DND-41 (cell line): ENCODE data around the gene SLCO2A1.

Experiments used
- ATAC-seq: fragments of 200-7000 bp; cut with Tn5 transposase; 3 replicates; pipeline ENCODE4 v1.9.1; 2021; ENCODE audit warnings: low read depth; ENCODE audit not compliant: insufficient read depth
- DNase-seq: peaks from one replicate; pipeline ENCODE4 v3.0.0-alpha.2; 2020
- H2AFZ ChIP-seq: 2 replicates; pipeline ENCODE4 v1.6.0; 2012; ENCODE audit warnings: low read depth, low read length
- H3K27ac ChIP-seq: 2 replicates; pipeline ENCODE4 v1.5.1; 2012; ENCODE audit warnings: low read length, inconsistent platforms
- H3K27me3 ChIP-seq: fragments of 200-600 bp; sonication (generic); 2 replicates; pipeline ENCODE4 v1.6.0; 2012; ENCODE audit warnings: low read length, mild to moderate bottlenecking, inconsistent platforms; ENCODE audit not compliant: insufficient read depth, poor library complexity
- H3K36me3 ChIP-seq: 2 replicates; pipeline ENCODE4 v1.5.1; 2012; ENCODE audit warnings: low read length, inconsistent platforms; ENCODE audit not compliant: insufficient read depth
- H3K4me1 ChIP-seq: 2 replicates; pipeline ENCODE4 v1.5.1; 2012; ENCODE audit warnings: mild to moderate bottlenecking, low read length; ENCODE audit not compliant: insufficient read depth
- H3K4me2 ChIP-seq: 2 replicates; pipeline ENCODE4 v1.6.0; 2012; ENCODE audit warnings: mild to moderate bottlenecking, moderate library complexity, low read length, inconsistent platforms; ENCODE audit not compliant: insufficient read depth
- H3K4me3 ChIP-seq, 2 experiments: fragments of 200-600 bp in 1 of 2; shearing (Covaris generic) in 1 of 2; 2 replicates each; pipeline ENCODE4 v1.5.1; 2012 to 2016; ENCODE audit warnings: inconsistent platforms in 2 of 2, low read length in 2 of 2, mild to moderate bottlenecking in 2 of 2, low read depth in 1 of 2, moderate library complexity in 1 of 2
- H3K79me2 ChIP-seq: 2 replicates; pipeline ENCODE4 v1.6.0; 2012; ENCODE audit warnings: low read length, inconsistent platforms; ENCODE audit not compliant: insufficient read depth
- H3K9ac ChIP-seq: 2 replicates; pipeline ENCODE4 v1.6.0; 2012; ENCODE audit warnings: low read depth, mild to moderate bottlenecking, inconsistent platforms, low read length, moderate library complexity
- H3K9me3 ChIP-seq: 2 replicates; pipeline ENCODE4 v1.5.1; 2012; ENCODE audit warnings: low read length, moderate library complexity, mild to moderate bottlenecking, inconsistent platforms; ENCODE audit not compliant: insufficient read depth, severe bottlenecking
- H4K20me1 ChIP-seq: 2 replicates; pipeline ENCODE4 v1.6.0; 2012; ENCODE audit warnings: low read length; ENCODE audit not compliant: insufficient read depth
- EZH2 ChIP-seq: IDR thresholded peaks from 3 replicates; pipeline ENCODE4 v1.6.1; 2012; ENCODE audit warnings: borderline replicate concordance, low read depth, mild to moderate bottlenecking, moderate library complexity, low read length, inconsistent platforms; ENCODE audit not compliant: severe bottlenecking
- TF ChIP-seq, protein P1 (sequence below): IDR thresholded peaks from 2 replicates; pipeline ENCODE4 v1.5.1; 2012; ENCODE audit warnings: borderline replicate concordance, low read length, moderate library complexity, mild to moderate bottlenecking; ENCODE audit not compliant: poor library complexity, severe bottlenecking; ENCODE audit errors: extremely low read depth

Gene SLCO2A1

DNA sequence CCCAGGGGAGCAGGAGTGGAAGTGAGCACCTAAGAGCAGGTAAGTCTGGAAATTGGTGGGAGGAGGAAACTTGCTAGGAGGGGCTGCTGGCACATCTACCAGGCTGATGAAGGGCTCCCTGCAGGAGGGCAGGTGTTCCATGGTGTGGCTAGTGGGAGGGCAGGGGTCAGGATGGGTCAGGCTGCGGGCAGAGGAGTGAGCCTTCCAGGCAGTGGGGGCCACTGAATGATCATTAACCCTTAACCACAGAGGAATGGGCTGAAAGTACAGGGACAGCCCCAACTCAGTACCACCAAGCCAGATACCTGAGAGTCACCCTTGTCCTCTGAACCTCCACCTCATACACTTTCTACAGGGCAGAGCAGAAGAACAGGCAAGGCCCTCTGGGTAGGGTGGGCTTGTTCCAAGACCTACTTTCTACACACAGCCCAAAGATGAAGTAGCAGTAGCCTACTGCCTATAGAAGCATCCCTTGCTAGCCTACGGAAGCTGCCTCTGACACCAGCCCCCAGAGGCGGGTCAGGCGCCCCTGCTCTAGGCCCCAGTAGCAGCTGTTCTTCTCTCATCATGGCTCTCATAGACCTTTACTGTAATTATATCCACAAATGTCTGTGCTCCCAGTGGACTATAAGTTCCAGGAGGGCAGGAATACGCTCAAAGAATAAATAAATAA, 138.6 kb downstream of the SLCO2A1 start:
- Histone ChIP-seq H3K36me3 (no peaks in the 10 kb centered on the region), H3K9ac (no peak overlapping the region), H4K20me1 (no peaks in the 10 kb centered on the region), H3K4me2 (no peak overlapping the region), H2AFZ (no peak overlapping the region), H3K9me3 (no peaks in the 10 kb centered on the region), H3K27ac (no peak overlapping the region), H3K27me3 (no peaks in the 10 kb centered on the region), H3K4me1 (no peaks in the 10 kb centered on the region), H3K79me2 (no peaks in the 10 kb centered on the region), H3K4me3 (no peak overlapping the region)
- TF ChIP-seq, protein P1, sequence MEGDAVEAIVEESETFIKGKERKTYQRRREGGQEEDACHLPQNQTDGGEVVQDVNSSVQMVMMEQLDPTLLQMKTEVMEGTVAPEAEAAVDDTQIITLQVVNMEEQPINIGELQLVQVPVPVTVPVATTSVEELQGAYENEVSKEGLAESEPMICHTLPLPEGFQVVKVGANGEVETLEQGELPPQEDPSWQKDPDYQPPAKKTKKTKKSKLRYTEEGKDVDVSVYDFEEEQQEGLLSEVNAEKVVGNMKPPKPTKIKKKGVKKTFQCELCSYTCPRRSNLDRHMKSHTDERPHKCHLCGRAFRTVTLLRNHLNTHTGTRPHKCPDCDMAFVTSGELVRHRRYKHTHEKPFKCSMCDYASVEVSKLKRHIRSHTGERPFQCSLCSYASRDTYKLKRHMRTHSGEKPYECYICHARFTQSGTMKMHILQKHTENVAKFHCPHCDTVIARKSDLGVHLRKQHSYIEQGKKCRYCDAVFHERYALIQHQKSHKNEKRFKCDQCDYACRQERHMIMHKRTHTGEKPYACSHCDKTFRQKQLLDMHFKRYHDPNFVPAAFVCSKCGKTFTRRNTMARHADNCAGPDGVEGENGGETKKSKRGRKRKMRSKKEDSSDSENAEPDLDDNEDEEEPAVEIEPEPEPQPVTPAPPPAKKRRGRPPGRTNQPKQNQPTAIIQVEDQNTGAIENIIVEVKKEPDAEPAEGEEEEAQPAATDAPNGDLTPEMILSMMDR, result no peak
- no peak for TF ChIP-seq EZH2
- ATAC-seq (no peak), DNase-seq (no peak)

DNA sequence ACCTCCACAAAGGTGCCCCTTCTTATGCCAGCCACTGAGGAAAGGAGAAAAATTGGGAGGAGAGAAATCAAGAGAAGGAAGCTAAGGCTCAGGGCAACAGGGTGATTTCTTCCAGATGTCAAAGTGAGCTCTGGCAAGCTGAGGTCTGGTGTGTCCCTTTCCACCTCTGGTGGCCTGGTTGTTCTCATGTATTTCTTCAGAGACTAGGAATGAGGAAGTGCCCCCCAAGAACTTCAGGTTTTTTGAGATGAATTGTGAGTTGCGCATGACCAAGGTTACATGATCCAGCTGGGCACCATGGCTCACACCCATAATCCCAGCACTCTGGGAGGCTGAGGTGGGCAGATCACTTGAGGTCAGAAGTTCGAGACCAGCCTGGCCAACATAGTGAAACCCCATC, 139.7 kb downstream of the SLCO2A1 start:
- no peak overlapping the region for H2AFZ ChIP-seq
- H3K4me3 ChIP-seq, result no peak overlapping the region
- DNase-seq, result no peak
- H3K79me2 ChIP-seq, result no peaks in the 10 kb centered on the region
- no peaks in the 10 kb centered on the region for H3K27me3 ChIP-seq
- no peak overlapping the region for H3K27ac ChIP-seq
- no peaks in the 10 kb centered on the region for H3K36me3 ChIP-seq
- ATAC-seq, result no peak
- H3K4me1 ChIP-seq, result no peaks in the 10 kb centered on the region
- H3K4me2 ChIP-seq, result no peak overlapping the region
- H4K20me1 ChIP-seq, result no peaks in the 10 kb centered on the region
- no peak overlapping the region for H3K9ac ChIP-seq
- H3K9me3 ChIP-seq, result no peaks in the 10 kb centered on the region
- TF ChIP-seq, protein P1, result no peak
- TF ChIP-seq EZH2, result no peak

DNA sequence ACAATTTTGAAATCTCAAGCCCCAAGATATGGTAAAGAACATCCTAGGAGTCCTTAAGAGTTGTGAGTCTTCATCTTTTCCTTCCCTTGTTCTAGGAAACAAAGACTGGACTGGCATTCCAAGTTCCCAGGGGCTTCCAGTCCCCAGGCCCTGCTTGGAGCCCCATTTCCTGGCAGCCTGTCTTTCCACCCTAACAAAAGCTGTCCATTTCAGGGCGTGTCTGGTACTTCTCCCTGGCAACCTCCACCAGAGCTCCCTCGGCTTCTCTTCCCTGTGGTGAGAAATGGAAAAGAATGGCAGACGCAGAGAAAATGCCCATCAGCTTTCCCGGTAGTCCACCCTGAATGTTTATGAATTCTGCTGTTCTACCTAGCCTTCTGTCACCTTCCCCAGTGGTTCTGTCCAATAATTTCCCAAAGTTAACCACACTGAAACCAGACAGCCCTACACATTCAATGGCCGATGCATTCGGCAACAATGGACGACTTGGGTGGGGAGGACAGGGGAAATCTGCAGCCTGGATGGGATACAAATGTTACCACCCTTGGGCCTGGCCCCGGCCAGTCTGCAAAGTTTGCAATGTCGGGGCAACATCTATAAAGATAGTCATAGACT, 140.9 kb downstream of the SLCO2A1 start:
- no peak for ATAC-seq
- Histone ChIP-seq H2AFZ (no peak overlapping the region), H3K27me3 (no peaks in the 10 kb centered on the region), H3K27ac (no peak overlapping the region), H3K9ac (no peak overlapping the region), H3K4me1 (no peaks in the 10 kb centered on the region), H3K4me3 (no peak overlapping the region), H4K20me1 (no peaks in the 10 kb centered on the region), H3K36me3 (no peaks in the 10 kb centered on the region), H3K9me3 (no peaks in the 10 kb centered on the region), H3K79me2 (no peaks in the 10 kb centered on the region), H3K4me2 (no peak overlapping the region)
- no peak for TF ChIP-seq EZH2
- TF ChIP-seq, protein P1, result no peak
- DNase-seq, result no peak
